Measurements from ENCODE around the gene WDR37. TPM values are rescaled to one million over a fixed set of nuclear protein-coding genes. Genes with fewer than 3 reads are reported as not detected.

Gene WDR37
- total and polyA plus RNA-seq, 4 donors: 6.6 to 23.5 (median 13.6) TPM

- H3K27ac ChIP-seq (ENCODE audit: low read depth in 1 of 2, low read length in 1 of 2): no peak overlapping the region
- TF ChIP-seq CTCF (IDR thresholded peaks at IDR 0.05; ENCODE audit: control extremely low read depth, extremely low read depth): no peak
- no peak for ATAC-seq (ENCODE audit: insufficient read depth, low FRiP score)
- peaks cover 0 to 3% (median 0%) of the 10 kb centered on the region in 5 donors for H3K4me1 ChIP-seq (ENCODE audit: control insufficient read depth in 5 of 5, insufficient read depth in 5 of 5, low read length in 5 of 5)
- no peaks in the 10 kb centered on the region for H3K36me3 ChIP-seq (ENCODE audit: control insufficient read depth in 4 of 4, insufficient read depth in 4 of 4, low read length in 4 of 4)
- H3K9me3 ChIP-seq (ENCODE audit: control insufficient read depth in 4 of 4, insufficient read depth in 3 of 4, low read length in 3 of 4): peaks cover 0 to 2% (median 0%) of the 10 kb centered on the region in 4 donors
- H3K9ac ChIP-seq (ENCODE audit: insufficient read depth in 1 of 2, low read length in 2 of 2): no peak overlapping the region
- 89 to 94% methylated on average over 12 to 13 of the region's 13 CpGs for WGBS, 2 donors
- peaks cover 0 to 6% (median 0%) of the 10 kb centered on the region in 3 donors for H3K27me3 ChIP-seq (ENCODE audit: control insufficient read depth in 3 of 3, insufficient read depth in 3 of 3, low read length in 2 of 3)
- no peak overlapping the region for H3K4me3 ChIP-seq
- no peak for DNase-seq
Measured at GRCh38 chr10:1170867-1171180, 114.6 kb downstream of the WDR37 start.

- TF ChIP-seq CTCF (IDR thresholded peaks at IDR 0.05; ENCODE audit: control extremely low read depth, extremely low read depth): no peak
- DNase-seq: no peak
- no peak overlapping the region for H3K9ac ChIP-seq (ENCODE audit: insufficient read depth in 1 of 2, low read length in 2 of 2)
- H3K36me3 ChIP-seq (ENCODE audit: control insufficient read depth in 4 of 4, insufficient read depth in 4 of 4, low read length in 4 of 4): no peaks in the 10 kb centered on the region
- H3K27me3 ChIP-seq (ENCODE audit: control insufficient read depth in 3 of 3, insufficient read depth in 3 of 3, low read length in 2 of 3): peaks cover 0 to 6% (median 0%) of the 10 kb centered on the region in 3 donors
- ATAC-seq (ENCODE audit: insufficient read depth, low FRiP score): no peak
- WGBS, 2 donors: 89 to 92% methylated on average over 4 of the region's 4 CpGs
- peaks cover 0 to 2% (median 0%) of the 10 kb centered on the region in 4 donors for H3K9me3 ChIP-seq (ENCODE audit: control insufficient read depth in 4 of 4, insufficient read depth in 3 of 4, low read length in 3 of 4)
- no peak overlapping the region for H3K27ac ChIP-seq (ENCODE audit: low read depth in 1 of 2, low read length in 1 of 2)
- H3K4me3 ChIP-seq: no peak overlapping the region
- H3K4me1 ChIP-seq (ENCODE audit: control insufficient read depth in 5 of 5, insufficient read depth in 5 of 5, low read length in 5 of 5): peaks cover 0 to 3% (median 0%) of the 10 kb centered on the region in 5 donors
Measured at GRCh38 chr10:1171182-1171581, 115.0 kb downstream of the WDR37 start.

GRCh38 chr10:1171586-1171985, 115.4 kb downstream of the WDR37 start:
- no peak for TF ChIP-seq CTCF (IDR thresholded peaks at IDR 0.05; ENCODE audit: control extremely low read depth, extremely low read depth)
- Histone ChIP-seq H3K4me3 (no peak overlapping the region), H3K27ac (ENCODE audit: low read depth in 1 of 2, low read length in 1 of 2) (no peak overlapping the region), H3K9ac (ENCODE audit: insufficient read depth in 1 of 2, low read length in 2 of 2) (no peak overlapping the region), H3K4me1 (ENCODE audit: control insufficient read depth in 5 of 5, insufficient read depth in 5 of 5, low read length in 5 of 5) (peaks cover 0 to 3% (median 0%) of the 10 kb centered on the region in 5 donors), H3K9me3 (ENCODE audit: control insufficient read depth in 4 of 4, insufficient read depth in 3 of 4, low read length in 3 of 4) (peaks cover 0 to 2% (median 0%) of the 10 kb centered on the region in 4 donors), H3K27me3 (ENCODE audit: control insufficient read depth in 3 of 3, insufficient read depth in 3 of 3, low read length in 2 of 3) (peaks cover 0 to 6% (median 0%) of the 10 kb centered on the region in 3 donors), H3K36me3 (ENCODE audit: control insufficient read depth in 4 of 4, insufficient read depth in 4 of 4, low read length in 4 of 4) (no peaks in the 10 kb centered on the region)
- 87 to 91% methylated on average over 9 of the region's 9 CpGs for WGBS, 2 donors
- ATAC-seq (ENCODE audit: insufficient read depth, low FRiP score): no peak
- DNase-seq: no peak

Data from lung (tissue), 12 donors.